Uterus (tissue), 2 donors: Measurements from ENCODE around the gene SPOCK1.

ENCODE experiments used
- CTCF ChIP-seq, 4 experiments: fragments of 200-600 bp in 2 of 4; fragments of 450-650 bp in 2 of 4; sonication (generic) in 2 of 4; IDR thresholded peaks; one replicate each; pipeline ENCODE4 v1.5.1; 2016 to 2019; ENCODE audit warnings: antibody characterized with exemption in 4 of 4, mild to moderate bottlenecking in 2 of 4, moderate library complexity in 1 of 4
- POLR2A ChIP-seq, 2 donors: fragments of 450-650 bp; IDR thresholded peaks; one replicate each; pipeline ENCODE4 v1.6.1; 2016; ENCODE audit warnings: antibody characterized with exemption in 2 of 2, mild to moderate bottlenecking in 1 of 2, moderate library complexity in 1 of 2

DNA sequence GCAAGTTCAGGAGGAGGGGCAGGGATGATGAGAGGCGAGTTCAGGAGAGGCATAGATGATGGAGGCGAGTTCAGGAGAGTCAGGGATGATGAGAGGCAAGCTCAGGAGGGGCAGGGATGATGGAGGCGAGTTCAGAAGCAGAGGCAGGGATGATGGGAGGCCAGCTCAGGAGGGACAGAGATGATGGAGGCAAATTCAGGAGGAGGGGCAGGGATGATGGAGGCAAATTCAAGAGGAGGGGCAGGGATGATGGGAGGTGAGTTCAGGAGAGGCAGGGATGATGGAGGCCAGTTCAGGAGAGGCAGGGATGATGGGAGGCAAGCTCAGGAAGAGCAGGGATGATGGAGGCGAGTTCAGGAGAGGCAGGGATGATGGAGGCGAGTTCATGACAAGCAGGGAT lies 17.8 kb upstream of the SPOCK1 start:
- TF ChIP-seq POLR2A (IDR thresholded peaks at IDR 0.05) (no peak), CTCF (IDR thresholded peaks at IDR 0.05) (no peak)
